IMR-90 (cell line): Measurements from ENCODE around the gene MINAR1. TPM values are rescaled to one million over a fixed set of nuclear protein-coding genes. Genes with fewer than 3 reads are reported as not detected.

Source experiments
- ATAC-seq: fragments of 200-7000 bp; cut with Tn5 transposase; 2 replicates; pipeline ENCODE4 v1.9.1; 2020; ENCODE audit warnings: low read depth, mild to moderate bottlenecking, moderate library complexity
- BruUV-seq: library from RNA; stranded (reverse); fragments of 400-500 nt; replicated peaks from 2 replicates; lab custom pipeline; 2021; lab: Mats Ljungman, UMichigan
- CTCF ChIA-PET: fragments of 300-600 bp; formaldehyde crosslinking; extraction: SDS; loops from one replicate; lab custom pipeline; 2021; ENCODE audit warnings: antibody characterized with exemption; lab: Yijun Ruan, JAX
- POLR2A ChIA-PET: fragments of 300-600 bp; sonication (Branson Sonifier 250); formaldehyde crosslinking; loops from one replicate; lab custom pipeline; 2022; ENCODE audit warnings: antibody characterized with exemption; ENCODE audit not compliant: unreplicated experiment; lab: Charles Lee
- DNase-seq: peaks from one replicate; pipeline ENCODE4 v3.0.0; 2013
- H2AFZ ChIP-seq: replicated peaks from 2 replicates; pipeline ENCODE3; 2013; ENCODE audit warnings: low read length, mild to moderate bottlenecking; ENCODE audit not compliant: poor library complexity
- H2AK5ac ChIP-seq: 2 replicates; pipeline ENCODE4 v1.6.1; 2013; ENCODE audit warnings: low read depth, low read length, inconsistent platforms
- H2AK9ac ChIP-seq: replicated peaks from 2 replicates; pipeline ENCODE3; 2013; ENCODE audit warnings: mild to moderate bottlenecking, low read depth, low read length, moderate library complexity; ENCODE audit not compliant: poor library complexity
- H2BK120ac ChIP-seq: 2 replicates; pipeline ENCODE4 v1.6.1; 2013; ENCODE audit warnings: low read depth, low read length, inconsistent platforms
- H2BK15ac ChIP-seq: 3 replicates; pipeline ENCODE4 v1.6.1; 2013; ENCODE audit warnings: low read depth, low read length, inconsistent platforms
- H2BK20ac ChIP-seq: 2 replicates; pipeline ENCODE4 v1.6.1; 2013; ENCODE audit warnings: low read depth, mild to moderate bottlenecking, inconsistent platforms, low read length, moderate library complexity
- H2BK5ac ChIP-seq: 2 replicates; pipeline ENCODE4 v1.6.1; 2013; ENCODE audit warnings: mild to moderate bottlenecking, low read depth, low read length, inconsistent platforms; ENCODE audit not compliant: poor library complexity, severe bottlenecking
- H3K14ac ChIP-seq: replicated peaks from 2 replicates; pipeline ENCODE4 v1.6.1; 2013; ENCODE audit warnings: low read depth, low read length, inconsistent platforms
- H3K18ac ChIP-seq: 2 replicates; pipeline ENCODE4 v1.6.1; 2013; ENCODE audit warnings: low read depth, low read length, control low read depth
- H3K23ac ChIP-seq: 2 replicates; pipeline ENCODE4 v1.6.1; 2013; ENCODE audit warnings: low read depth, low read length, inconsistent platforms
- H3K27ac ChIP-seq: 2 replicates; pipeline ENCODE4 v1.5.1; 2013; ENCODE audit warnings: mild to moderate bottlenecking, control low read depth, low read length; ENCODE audit not compliant: insufficient read depth
- H3K27me3 ChIP-seq: 2 replicates; pipeline ENCODE4 v1.6.1; 2013; ENCODE audit warnings: low read length; ENCODE audit not compliant: control insufficient read depth, insufficient read depth
- H3K36me3 ChIP-seq: 2 replicates; pipeline ENCODE4 v1.6.1; 2013; ENCODE audit warnings: low read length, mixed read lengths; ENCODE audit not compliant: control insufficient read depth, insufficient read depth
- H3K4ac ChIP-seq: 2 replicates; pipeline ENCODE4 v1.6.1; 2013; ENCODE audit warnings: low read depth, low read length, inconsistent platforms
- H3K4me1 ChIP-seq: 2 replicates; pipeline ENCODE4 v1.6.1; 2013; ENCODE audit warnings: low read length, mixed read lengths; ENCODE audit not compliant: control insufficient read depth, insufficient read depth
- H3K4me2 ChIP-seq: 2 replicates; pipeline ENCODE4 v1.6.1; 2013; ENCODE audit warnings: low read depth, mild to moderate bottlenecking, control low read depth, low read length, moderate library complexity
- H3K4me3 ChIP-seq: 2 replicates; pipeline ENCODE4 v1.5.1; 2013; ENCODE audit warnings: low read depth, mild to moderate bottlenecking, control low read depth, low read length, moderate library complexity; ENCODE audit not compliant: insufficient read depth
- H3K56ac ChIP-seq: 2 replicates; pipeline ENCODE4 v1.6.1; 2013; ENCODE audit warnings: low read length, inconsistent platforms; ENCODE audit not compliant: insufficient read depth; ENCODE audit errors: extremely low read depth
- H3K79me1 ChIP-seq, 2 experiments: 2 replicates each; pipeline ENCODE4 v1.6.1; 2013; ENCODE audit warnings: low read length in 2 of 2, inconsistent platforms in 1 of 2, low read depth in 1 of 2
- H3K9ac ChIP-seq: 2 replicates; pipeline ENCODE4 v1.6.1; 2013; ENCODE audit warnings: low read depth, low read length, control low read depth
- H3K9me1 ChIP-seq: 2 replicates; pipeline ENCODE4 v1.6.1; 2013; ENCODE audit warnings: low read length, inconsistent platforms; ENCODE audit not compliant: insufficient read depth
- H3K9me3 ChIP-seq: 2 replicates; pipeline ENCODE4 v1.6.1; 2013; ENCODE audit warnings: low read length; ENCODE audit not compliant: control insufficient read depth, insufficient read depth
- H4K20me1 ChIP-seq: 2 replicates; pipeline ENCODE4 v1.6.1; 2013; ENCODE audit warnings: low read length, inconsistent platforms; ENCODE audit not compliant: insufficient read depth
- H4K5ac ChIP-seq: 2 replicates; pipeline ENCODE4 v1.6.1; 2013; ENCODE audit warnings: mild to moderate bottlenecking, low read depth, low read length, control low read depth
- H4K8ac ChIP-seq, 2 experiments: 2 replicates each; pipeline ENCODE4 v1.6.1; 2013; ENCODE audit warnings: low read depth in 2 of 2, low read length in 2 of 2, control low read depth in 1 of 2, inconsistent platforms in 1 of 2
- H4K91ac ChIP-seq: 2 replicates; pipeline ENCODE4 v1.6.1; 2013; ENCODE audit warnings: low read depth, low read length, inconsistent platforms; ENCODE audit not compliant: insufficient read depth
- CEBPB ChIP-seq: IDR thresholded peaks from 2 replicates; pipeline ENCODE4 v1.6.1; 2012; ENCODE audit warnings: low read depth, low read length, improper control_type of control experiment
- CTCF ChIP-seq: conservative IDR thresholded peaks from 2 replicates; pipeline ENCODE4 v1.5.1; 2012; ENCODE audit warnings: mild to moderate bottlenecking, low read depth, low read length, improper control_type of control experiment
- FOS ChIP-seq: fragments of 150-350 bp; IDR thresholded peaks from 2 replicates; pipeline ENCODE4 v1.6.1; 2016; ENCODE audit warnings: low read depth, low read length
- MAFK ChIP-seq: IDR thresholded peaks from 2 replicates; pipeline ENCODE4 v1.6.1; 2012; ENCODE audit warnings: low read depth, low read length, improper control_type of control experiment
- MAZ ChIP-seq: IDR thresholded peaks from 2 replicates; pipeline ENCODE4 v1.6.1; 2012; ENCODE audit warnings: low read depth, mild to moderate bottlenecking, low read length, improper control_type of control experiment, moderate library complexity, borderline replicate concordance
- MXI1 ChIP-seq: IDR thresholded peaks from 2 replicates; pipeline ENCODE4 v1.6.1; 2012; ENCODE audit warnings: low read depth, mild to moderate bottlenecking, low read length, moderate library complexity, borderline replicate concordance
- POLR2A ChIP-seq: IDR thresholded peaks from 2 replicates; pipeline ENCODE4 v1.6.1; 2012; ENCODE audit warnings: mild to moderate bottlenecking, low read depth, low read length
- RFX5 ChIP-seq: IDR thresholded peaks from 2 replicates; pipeline ENCODE4 v1.8.0; 2012; ENCODE audit warnings: low read depth, mild to moderate bottlenecking, low read length, moderate library complexity
- SMC3 ChIP-seq: fragments of 150-350 bp; IDR thresholded peaks from 2 replicates; pipeline ENCODE4 v1.6.1; 2016; ENCODE audit warnings: low read depth, mild to moderate bottlenecking, antibody characterized with exemption, low read length, moderate library complexity
- USF2 ChIP-seq: fragments of 150-350 bp; IDR thresholded peaks from 2 replicates; pipeline ENCODE4 v1.6.1; 2017; ENCODE audit warnings: mild to moderate bottlenecking, antibody characterized with exemption, low read length, low read depth
- whole genome bisulfite sequencing, 2 experiments: methylation state at CpG; one replicate each; pipeline versions ENCODE4 v1.1.5 to v1.1.7; 2013; ENCODE audit warnings: missing lambda C conversion rate in 2 of 2; ENCODE audit not compliant: insufficient read length in 1 of 2; ENCODE audit errors: extremely low coverage in 2 of 2; 5-methylcytosine and 5-hydroxymethylcytosine counted together
- dilution Hi-C: fragments of 300-500 bp; cut with HindIII; formaldehyde crosslinking; loops from one replicate; pipeline ENCODE4 v1.14.3; 2018; ENCODE audit warnings: low sequenced_read_pairs; ENCODE audit not compliant: unreplicated experiment
- in situ Hi-C: fragments of 300-500 bp; cut with MboI; formaldehyde crosslinking; loops from 3 replicates; pipeline ENCODE4 v1.14.3; 2019; ENCODE audit warnings: low sequenced_read_pairs, inconsistent platforms, mixed read lengths
- intact Hi-C: fragments of 100-400 bp; cut with micrococcal nuclease; formaldehyde crosslinking; loops from 2 replicates; pipeline ENCODE4 v1.10.0; 2022
- polyA plus RNA-seq, 3 experiments: library from polyadenylated mRNA; depleted of rRNA; stranded (reverse); fragments of >200 nt; gene quantifications; 2 replicates each; pipeline ENCODE4 v1.2.3, GENCODE V29; 2012; ENCODE audit warnings: low replicate concordance in 1 of 3
- total RNA-seq: library from RNA; depleted of rRNA; stranded (reverse); fragments of >200 nt; gene quantifications from 2 replicates; pipeline ENCODE4 v1.2.3, GENCODE V29; 2012

Gene MINAR1
- total and polyA plus RNA-seq, 2 of the 4 experiments (the other 2 are of a cell fraction) = 0.65 to 1.6 TPM

- Histone ChIP-seq H4K91ac (no peak overlapping the region), H3K79me1 (no peaks in the 10 kb centered on the region), H3K4me3 (no peak overlapping the region), H3K4me1 (no peaks in the 10 kb centered on the region), H2BK20ac (no peak overlapping the region), H2AK9ac (no peak overlapping the region), H2AFZ (no peak overlapping the region), H3K9me1 (peaks cover 4% of the 10 kb centered on the region; the same call in 1 of the 2 replicates), H3K4me2 (no peak overlapping the region), H2BK5ac (no peak overlapping the region), H3K36me3 (no peaks in the 10 kb centered on the region), H4K20me1 (no peaks in the 10 kb centered on the region), H2BK120ac (no peak overlapping the region), H3K27ac (no peak overlapping the region), H3K27me3 (peaks cover 9% of the 10 kb centered on the region), H3K4ac (no peak overlapping the region), H4K8ac (no peak overlapping the region), H4K5ac (no peak overlapping the region), H3K9ac (no peak overlapping the region), H3K18ac (no peak overlapping the region), H2BK15ac (no peak overlapping the region), H2AK5ac (no peak overlapping the region), H3K9me3 (no peaks in the 10 kb centered on the region), H3K56ac (no peak overlapping the region), H3K23ac (no peak overlapping the region), H3K14ac (no peak overlapping the region)
- ATAC-seq = no peak
- intact Hi-C loops = no loop called here
- in situ Hi-C loops = no loop called here
- dilution Hi-C loops = no loop called here
- WGBS, 2 experiments = no CpG with 5 or more reads among the region's 3 CpGs
- BruUV-seq = no TSS peak
- ChIA-PET POLR2A (no interaction called here), CTCF (no interaction called here)
- no peak for DNase-seq
- TF ChIP-seq SMC3 (no peak), RFX5 (no peak), FOS (no peak), CTCF (no peak), POLR2A (no peak), CEBPB (no peak), MXI1 (no peak), MAFK (no peak), USF2 (no peak), MAZ (no peak)
Measured at GRCh38 chr15:79453446-79453845, 21.3 kb downstream of the MINAR1 start.
